ENCODE data around the gene APBB3.

APBB3 gene

DNA sequence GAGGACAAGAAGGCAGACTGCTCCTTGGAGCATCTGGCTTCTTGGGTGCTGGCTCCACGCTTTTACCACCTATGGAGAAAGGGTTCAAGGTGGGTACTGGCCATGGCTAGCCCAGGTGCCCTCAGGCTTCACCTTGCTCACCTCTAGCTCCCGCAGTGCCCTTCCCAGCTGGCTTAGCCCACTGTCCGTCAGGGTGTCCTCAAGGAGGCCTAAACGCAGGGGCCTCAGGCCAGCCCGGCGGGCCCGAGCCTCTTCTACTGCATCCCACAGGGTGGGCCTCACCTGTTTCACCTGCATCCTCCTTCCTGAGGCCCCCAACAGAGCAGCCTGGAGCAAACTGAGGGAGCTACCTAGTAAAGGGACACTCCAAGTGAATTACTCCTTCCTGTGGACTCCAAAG lies 9.3 kb upstream of the APBB3 start:
- no peak overlapping the region for H3K27ac ChIP-seq (replicated peaks)
- DNase-seq (ENCODE audit: low read depth in 1 of 2, low spot score in 1 of 2): no peak
- no peaks in the 10 kb centered on the region for H3K27me3 ChIP-seq (ENCODE audit: insufficient read depth, poor library complexity, severe bottlenecking)
- TF ChIP-seq, protein P1, sequence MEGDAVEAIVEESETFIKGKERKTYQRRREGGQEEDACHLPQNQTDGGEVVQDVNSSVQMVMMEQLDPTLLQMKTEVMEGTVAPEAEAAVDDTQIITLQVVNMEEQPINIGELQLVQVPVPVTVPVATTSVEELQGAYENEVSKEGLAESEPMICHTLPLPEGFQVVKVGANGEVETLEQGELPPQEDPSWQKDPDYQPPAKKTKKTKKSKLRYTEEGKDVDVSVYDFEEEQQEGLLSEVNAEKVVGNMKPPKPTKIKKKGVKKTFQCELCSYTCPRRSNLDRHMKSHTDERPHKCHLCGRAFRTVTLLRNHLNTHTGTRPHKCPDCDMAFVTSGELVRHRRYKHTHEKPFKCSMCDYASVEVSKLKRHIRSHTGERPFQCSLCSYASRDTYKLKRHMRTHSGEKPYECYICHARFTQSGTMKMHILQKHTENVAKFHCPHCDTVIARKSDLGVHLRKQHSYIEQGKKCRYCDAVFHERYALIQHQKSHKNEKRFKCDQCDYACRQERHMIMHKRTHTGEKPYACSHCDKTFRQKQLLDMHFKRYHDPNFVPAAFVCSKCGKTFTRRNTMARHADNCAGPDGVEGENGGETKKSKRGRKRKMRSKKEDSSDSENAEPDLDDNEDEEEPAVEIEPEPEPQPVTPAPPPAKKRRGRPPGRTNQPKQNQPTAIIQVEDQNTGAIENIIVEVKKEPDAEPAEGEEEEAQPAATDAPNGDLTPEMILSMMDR (IDR thresholded peaks at IDR 0.05; ENCODE audit: insufficient read depth, low read length): no peak
- TF ChIP-seq POLR2AphosphoS5 (IDR thresholded peaks at IDR 0.05; ENCODE audit: low read depth) (no peak), SPI1 (IDR thresholded peaks at IDR 0.05; ENCODE audit: borderline replicate concordance, low read depth) (no peak), GABPA (IDR thresholded peaks at IDR 0.05; ENCODE audit: low read depth) (no peak), REST (IDR thresholded peaks at IDR 0.05; ENCODE audit: insufficient replicate concordance, low read depth) (no peak)
- H3K4me3 ChIP-seq (replicated peaks; ENCODE audit: insufficient read depth, low read length): no peak overlapping the region

GRCh38 chr5:140571105-140571504 lies 6.7 kb upstream of the APBB3 start:
- no peak for DNase-seq (ENCODE audit: low read depth in 1 of 2, low spot score in 1 of 2)
- H3K27me3 ChIP-seq (ENCODE audit: insufficient read depth, poor library complexity, severe bottlenecking): no peaks in the 10 kb centered on the region
- TF ChIP-seq GABPA (IDR thresholded peaks at IDR 0.05; ENCODE audit: low read depth) (no peak), REST (IDR thresholded peaks at IDR 0.05; ENCODE audit: insufficient replicate concordance, low read depth) (no peak), POLR2AphosphoS5 (IDR thresholded peaks at IDR 0.05; ENCODE audit: low read depth) (no peak), SPI1 (IDR thresholded peaks at IDR 0.05; ENCODE audit: borderline replicate concordance, low read depth) (no peak)
- TF ChIP-seq, protein P1 (IDR thresholded peaks at IDR 0.05; ENCODE audit: insufficient read depth, low read length): no peak
- no peak overlapping the region for H3K27ac ChIP-seq (replicated peaks)
- H3K4me3 ChIP-seq (replicated peaks; ENCODE audit: insufficient read depth, low read length): no peak overlapping the region

GRCh38 chr5:140570488-140570887 lies 6.1 kb upstream of the APBB3 start:
- TF ChIP-seq POLR2AphosphoS5 (IDR thresholded peaks at IDR 0.05; ENCODE audit: low read depth) (no peak), REST (IDR thresholded peaks at IDR 0.05; ENCODE audit: insufficient replicate concordance, low read depth) (no peak), GABPA (IDR thresholded peaks at IDR 0.05; ENCODE audit: low read depth) (no peak), SPI1 (IDR thresholded peaks at IDR 0.05; ENCODE audit: borderline replicate concordance, low read depth) (no peak)
- TF ChIP-seq, protein P1 (IDR thresholded peaks at IDR 0.05; ENCODE audit: insufficient read depth, low read length): no peak
- no peak overlapping the region for H3K4me3 ChIP-seq (replicated peaks; ENCODE audit: insufficient read depth, low read length)
- H3K27ac ChIP-seq (replicated peaks): no peak overlapping the region
- no peaks in the 10 kb centered on the region for H3K27me3 ChIP-seq (ENCODE audit: insufficient read depth, poor library complexity, severe bottlenecking)
- no peak for DNase-seq (ENCODE audit: low read depth in 1 of 2, low spot score in 1 of 2)
